Muscle layer of colon (tissue), 2 donors: ENCODE results near the gene KRR1.

Experiments used
- H3K27ac ChIP-seq: one replicate; pipeline ENCODE4 v1.7.0; 2013; ENCODE audit warnings: low read depth, mild to moderate bottlenecking, low read length, moderate library complexity
- H3K27me3 ChIP-seq, 2 donors: one replicate each; pipeline ENCODE4 v1.7.0; 2013; ENCODE audit warnings: low read length in 2 of 2, mild to moderate bottlenecking in 2 of 2; ENCODE audit not compliant: insufficient read depth in 2 of 2, control insufficient read depth in 1 of 2
- H3K36me3 ChIP-seq: one replicate; pipeline ENCODE4 v1.7.0; 2013; ENCODE audit warnings: mild to moderate bottlenecking, low read length; ENCODE audit not compliant: insufficient read depth
- H3K4me1 ChIP-seq: one replicate; pipeline ENCODE4 v1.7.0; 2013; ENCODE audit warnings: mild to moderate bottlenecking, low read length; ENCODE audit not compliant: insufficient read depth
- H3K4me3 ChIP-seq, 2 donors: one replicate each; pipeline ENCODE4 v1.7.0; 2013; ENCODE audit warnings: low read length in 2 of 2, low read depth in 1 of 2, mild to moderate bottlenecking in 1 of 2, moderate library complexity in 1 of 2
- H3K9ac ChIP-seq: one replicate; pipeline ENCODE4 v1.7.0; 2013; ENCODE audit warnings: low read length
- H3K9me3 ChIP-seq: one replicate; pipeline ENCODE4 v1.7.0; 2013; ENCODE audit warnings: mild to moderate bottlenecking, low read length
- donor health status: abdominal sarcoma.
- donor health status: Adenocarcinoma of cecum.

KRR1 gene

GRCh38 chr12:75511116-75512048 is at the start of gene KRR1:
Gene KRR1 (minus strand): TSS chr12:75511609. CDS start chr12:75511597, 12 bp downstream.
- Histone ChIP-seq H3K9ac (peak within 1 kb of the TSS; percentile 99), H3K4me1 (peaks cover 19% of the 10 kb centered on the region), H3K27ac (peak within 1 kb of the TSS; percentile 50), H3K9me3 (no peaks in the 10 kb centered on the region), H3K36me3 (no peaks in the 10 kb centered on the region), H3K4me3 (peak within 1 kb of the TSS; percentile 84 to 100), H3K27me3 (no peaks in the 10 kb centered on the region)

- Histone ChIP-seq H3K9me3 (no peaks in the 10 kb centered on the region), H3K4me1 (no peaks in the 10 kb centered on the region), H3K4me3 (no peak overlapping the region), H3K27me3 (no peaks in the 10 kb centered on the region), H3K27ac (no peak overlapping the region), H3K9ac (no peak overlapping the region), H3K36me3 (no peaks in the 10 kb centered on the region)
Measured at GRCh38 chr12:75560167-75560566, 48.8 kb upstream of the KRR1 start.

DNA sequence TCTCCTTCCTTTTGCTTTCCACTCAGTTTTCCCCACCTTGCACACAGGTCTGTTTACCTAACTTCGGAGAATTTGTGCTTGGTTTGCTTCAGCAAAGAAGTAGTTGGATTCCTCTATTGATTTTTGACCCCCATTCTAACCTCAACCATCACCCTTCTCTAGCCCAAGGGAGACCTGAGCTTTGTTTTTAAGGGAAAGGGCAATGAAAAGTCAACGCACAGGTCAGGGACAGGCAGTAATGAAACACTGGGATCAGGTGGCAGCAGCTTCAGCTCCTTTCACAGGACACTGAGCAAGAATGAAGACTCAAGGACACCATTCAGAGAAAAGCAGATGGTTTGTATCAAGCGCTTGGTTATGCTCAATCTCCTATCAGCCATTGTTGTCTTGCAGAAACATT is 46.9 kb upstream of the KRR1 start:
- no peak overlapping the region for H3K9ac ChIP-seq
- peaks cover 6% of the 10 kb centered on the region for H3K4me1 ChIP-seq
- H3K36me3 ChIP-seq = no peaks in the 10 kb centered on the region
- H3K27me3 ChIP-seq = no peaks in the 10 kb centered on the region
- H3K9me3 ChIP-seq = no peaks in the 10 kb centered on the region
- H3K4me3 ChIP-seq = no peak overlapping the region
- H3K27ac ChIP-seq = no peak overlapping the region

- H3K4me1 ChIP-seq = peaks cover 6% of the 10 kb centered on the region
- H3K9ac ChIP-seq = no peak overlapping the region
- no peak overlapping the region for H3K4me3 ChIP-seq
- no peaks in the 10 kb centered on the region for H3K36me3 ChIP-seq
- H3K9me3 ChIP-seq = no peaks in the 10 kb centered on the region
- no peak overlapping the region for H3K27ac ChIP-seq
- no peaks in the 10 kb centered on the region for H3K27me3 ChIP-seq
Measured at GRCh38 chr12:75556311-75556899, 45.0 kb upstream of the KRR1 start.

- no peak overlapping the region for H3K27ac ChIP-seq
- H3K4me3 ChIP-seq = no peak overlapping the region
- H3K36me3 ChIP-seq = no peaks in the 10 kb centered on the region
- no peaks in the 10 kb centered on the region for H3K9me3 ChIP-seq
- H3K9ac ChIP-seq = no peak overlapping the region
- no peaks in the 10 kb centered on the region for H3K27me3 ChIP-seq
- peaks cover 14% of the 10 kb centered on the region for H3K4me1 ChIP-seq
Measured at GRCh38 chr12:75554556-75554880, 43.1 kb upstream of the KRR1 start.

DNA sequence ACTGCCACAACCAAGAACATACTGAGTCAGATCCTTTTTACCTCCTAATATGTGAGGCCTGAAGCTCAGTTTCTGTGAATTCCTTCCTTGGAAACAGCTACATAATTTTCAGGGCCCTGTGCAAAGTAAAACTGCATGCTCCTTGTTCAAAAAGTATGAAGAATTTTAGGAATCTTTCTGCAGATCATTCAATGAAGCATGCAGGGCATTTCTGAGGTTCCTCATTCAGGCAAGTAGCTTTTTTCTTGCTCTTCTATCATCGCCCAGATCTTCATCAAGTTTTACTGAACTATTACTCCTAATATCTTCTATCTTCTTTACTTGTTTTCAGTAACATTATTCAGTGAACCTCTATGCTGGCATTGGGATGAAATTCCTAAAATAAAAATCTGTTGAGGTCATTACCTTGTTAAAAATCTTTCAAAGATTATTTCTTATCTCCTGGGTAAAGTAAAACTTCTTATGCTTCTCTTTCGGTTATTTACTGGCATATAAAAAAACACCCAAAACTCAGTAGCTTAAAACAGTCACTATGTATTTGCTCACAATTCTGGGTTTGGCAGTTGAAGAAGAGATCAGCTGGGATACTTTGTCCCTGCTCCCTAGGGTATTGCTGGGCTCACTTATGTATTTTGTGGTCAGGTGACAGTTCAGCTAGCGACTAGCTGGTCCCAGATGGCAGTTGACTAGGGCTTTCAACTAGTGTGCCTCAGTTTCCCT is 42.6 kb upstream of the KRR1 start:
- H3K9me3 ChIP-seq = no peaks in the 10 kb centered on the region
- H3K9ac ChIP-seq = no peak overlapping the region
- peaks cover 14% of the 10 kb centered on the region for H3K4me1 ChIP-seq
- H3K27me3 ChIP-seq = no peaks in the 10 kb centered on the region
- H3K4me3 ChIP-seq = no peak overlapping the region
- H3K36me3 ChIP-seq = no peaks in the 10 kb centered on the region
- no peak overlapping the region for H3K27ac ChIP-seq

- peaks cover 14% of the 10 kb centered on the region for H3K4me1 ChIP-seq
- H3K4me3 ChIP-seq = no peak overlapping the region
- H3K27me3 ChIP-seq = no peaks in the 10 kb centered on the region
- H3K27ac ChIP-seq = no peak overlapping the region
- no peaks in the 10 kb centered on the region for H3K36me3 ChIP-seq
- no peak overlapping the region for H3K9ac ChIP-seq
- H3K9me3 ChIP-seq = no peaks in the 10 kb centered on the region
Measured at GRCh38 chr12:75553398-75553797, 42.0 kb upstream of the KRR1 start.

- Histone ChIP-seq H3K27me3 (no peaks in the 10 kb centered on the region), H3K36me3 (no peaks in the 10 kb centered on the region), H3K4me1 (peaks cover 14% of the 10 kb centered on the region), H3K9me3 (no peaks in the 10 kb centered on the region), H3K9ac (no peak overlapping the region), H3K4me3 (no peak overlapping the region), H3K27ac (no peak overlapping the region)
Measured at GRCh38 chr12:75551477-75551876, 40.1 kb upstream of the KRR1 start.

DNA sequence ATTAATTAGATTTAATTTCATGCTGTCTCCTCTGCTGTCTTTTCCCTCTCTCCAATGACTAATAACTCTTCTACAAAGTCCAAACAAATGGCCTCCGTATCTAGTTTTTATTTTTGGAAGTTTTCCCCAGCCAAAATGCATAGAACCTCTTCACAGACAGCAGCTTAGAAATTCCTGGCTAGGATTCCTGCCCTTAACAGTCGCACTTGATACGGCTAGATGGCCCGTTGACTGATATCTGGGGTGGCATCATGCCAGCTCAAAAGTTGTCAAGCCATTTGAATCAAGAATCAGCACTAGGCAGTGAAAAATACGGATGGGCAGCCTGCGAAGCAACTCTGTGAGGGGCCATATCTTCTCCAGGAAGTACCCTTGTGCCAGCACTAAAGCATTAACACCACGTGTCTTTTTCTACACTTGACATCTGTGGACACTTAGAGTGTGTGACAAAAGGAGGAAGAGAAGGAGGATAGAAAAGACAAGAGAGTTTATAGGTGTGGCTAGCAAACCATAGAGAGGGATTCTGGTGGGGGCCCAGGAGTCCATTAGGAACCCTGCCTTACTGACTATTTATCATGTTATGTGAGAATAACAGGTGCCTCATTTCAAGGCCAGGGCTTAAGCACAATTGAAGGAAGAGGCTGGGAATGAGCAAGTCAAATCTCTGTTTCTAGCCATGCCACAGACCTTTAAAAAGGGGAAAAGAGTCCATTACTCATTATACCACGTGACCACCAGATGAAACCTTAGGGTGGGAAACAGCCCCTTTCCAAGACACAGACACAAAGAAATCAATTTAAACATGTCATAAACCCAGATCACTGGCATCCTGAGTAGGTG is 39.2 kb upstream of the KRR1 start:
- H3K36me3 ChIP-seq = no peaks in the 10 kb centered on the region
- H3K27me3 ChIP-seq = no peaks in the 10 kb centered on the region
- H3K9me3 ChIP-seq = no peaks in the 10 kb centered on the region
- H3K27ac ChIP-seq = no peak overlapping the region
- H3K9ac ChIP-seq = no peak overlapping the region
- peaks cover 14% of the 10 kb centered on the region for H3K4me1 ChIP-seq
- no peak overlapping the region for H3K4me3 ChIP-seq

GRCh38 chr12:75549989-75550388 is 38.6 kb upstream of the KRR1 start:
- H3K36me3 ChIP-seq = no peaks in the 10 kb centered on the region
- H3K27ac ChIP-seq = no peak overlapping the region
- H3K4me3 ChIP-seq = no peak overlapping the region
- H3K9ac ChIP-seq = no peak overlapping the region
- H3K4me1 ChIP-seq = peaks cover 14% of the 10 kb centered on the region
- H3K9me3 ChIP-seq = no peaks in the 10 kb centered on the region
- H3K27me3 ChIP-seq = no peaks in the 10 kb centered on the region

GRCh38 chr12:75548879-75549278 is 37.5 kb upstream of the KRR1 start:
- Histone ChIP-seq H3K4me1 (peaks cover 8% of the 10 kb centered on the region), H3K36me3 (no peaks in the 10 kb centered on the region), H3K9ac (no peak overlapping the region), H3K27me3 (no peaks in the 10 kb centered on the region), H3K27ac (no peak overlapping the region), H3K4me3 (no peak overlapping the region), H3K9me3 (no peaks in the 10 kb centered on the region)
